Measurements from ENCODE around the gene ATG14.

DNA sequence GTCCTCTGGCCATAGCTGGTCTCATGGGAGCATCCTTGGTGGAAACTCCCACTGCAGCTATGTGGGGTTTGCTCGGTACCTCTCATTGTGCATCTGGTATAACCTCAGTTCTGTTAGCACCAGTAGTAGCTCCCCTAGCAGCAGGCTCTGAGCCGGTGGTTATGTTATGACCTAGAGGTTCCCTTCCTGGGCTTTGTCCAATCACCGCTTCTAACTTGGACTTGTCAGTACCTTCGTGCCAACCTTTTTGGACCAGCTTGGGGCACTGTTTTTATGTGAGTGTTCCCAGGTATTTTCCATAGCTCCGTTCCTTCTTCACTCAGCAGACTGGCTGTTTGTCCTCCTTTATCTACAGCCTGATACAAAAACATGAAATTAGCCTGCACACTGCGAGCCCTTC lies 55.7 kb downstream of the ATG14 start:
- TF ChIP-seq, protein P1, sequence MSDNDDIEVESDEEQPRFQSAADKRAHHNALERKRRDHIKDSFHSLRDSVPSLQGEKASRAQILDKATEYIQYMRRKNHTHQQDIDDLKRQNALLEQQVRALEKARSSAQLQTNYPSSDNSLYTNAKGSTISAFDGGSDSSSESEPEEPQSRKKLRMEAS (IDR thresholded peaks at IDR 0.05; ENCODE audit: low read depth, low read length): no peak
- no peak for TF ChIP-seq POLR2A (IDR thresholded peaks at IDR 0.05; ENCODE audit: extremely low read depth, insufficient read length)
- TF ChIP-seq, protein P2, sequence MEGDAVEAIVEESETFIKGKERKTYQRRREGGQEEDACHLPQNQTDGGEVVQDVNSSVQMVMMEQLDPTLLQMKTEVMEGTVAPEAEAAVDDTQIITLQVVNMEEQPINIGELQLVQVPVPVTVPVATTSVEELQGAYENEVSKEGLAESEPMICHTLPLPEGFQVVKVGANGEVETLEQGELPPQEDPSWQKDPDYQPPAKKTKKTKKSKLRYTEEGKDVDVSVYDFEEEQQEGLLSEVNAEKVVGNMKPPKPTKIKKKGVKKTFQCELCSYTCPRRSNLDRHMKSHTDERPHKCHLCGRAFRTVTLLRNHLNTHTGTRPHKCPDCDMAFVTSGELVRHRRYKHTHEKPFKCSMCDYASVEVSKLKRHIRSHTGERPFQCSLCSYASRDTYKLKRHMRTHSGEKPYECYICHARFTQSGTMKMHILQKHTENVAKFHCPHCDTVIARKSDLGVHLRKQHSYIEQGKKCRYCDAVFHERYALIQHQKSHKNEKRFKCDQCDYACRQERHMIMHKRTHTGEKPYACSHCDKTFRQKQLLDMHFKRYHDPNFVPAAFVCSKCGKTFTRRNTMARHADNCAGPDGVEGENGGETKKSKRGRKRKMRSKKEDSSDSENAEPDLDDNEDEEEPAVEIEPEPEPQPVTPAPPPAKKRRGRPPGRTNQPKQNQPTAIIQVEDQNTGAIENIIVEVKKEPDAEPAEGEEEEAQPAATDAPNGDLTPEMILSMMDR (IDR thresholded peaks at IDR 0.05; ENCODE audit: low read depth, low read length): no peak
- no peak for TF ChIP-seq MYC (IDR thresholded peaks at IDR 0.05; ENCODE audit: low read depth, low read length)

Data from NB4 (cell line).